H1 (cell line): ENCODE measurements around the gene CDC45.

ENCODE experiments used
- TEAD4 ChIP-seq: IDR thresholded peaks from 2 replicates; pipeline ENCODE4 v1.6.1; 2012; ENCODE audit warnings: low read depth, low read length, inconsistent platforms, mixed read lengths
- YY1 ChIP-seq: IDR thresholded peaks from 2 replicates; pipeline ENCODE4 v1.6.1; 2011; ENCODE audit warnings: low read depth, mild to moderate bottlenecking, low read length
- TF ChIP-seq, protein P1 (sequence below): IDR thresholded peaks from 2 replicates; pipeline ENCODE4 v1.6.1; 2012; ENCODE audit warnings: inconsistent platforms

DNA sequence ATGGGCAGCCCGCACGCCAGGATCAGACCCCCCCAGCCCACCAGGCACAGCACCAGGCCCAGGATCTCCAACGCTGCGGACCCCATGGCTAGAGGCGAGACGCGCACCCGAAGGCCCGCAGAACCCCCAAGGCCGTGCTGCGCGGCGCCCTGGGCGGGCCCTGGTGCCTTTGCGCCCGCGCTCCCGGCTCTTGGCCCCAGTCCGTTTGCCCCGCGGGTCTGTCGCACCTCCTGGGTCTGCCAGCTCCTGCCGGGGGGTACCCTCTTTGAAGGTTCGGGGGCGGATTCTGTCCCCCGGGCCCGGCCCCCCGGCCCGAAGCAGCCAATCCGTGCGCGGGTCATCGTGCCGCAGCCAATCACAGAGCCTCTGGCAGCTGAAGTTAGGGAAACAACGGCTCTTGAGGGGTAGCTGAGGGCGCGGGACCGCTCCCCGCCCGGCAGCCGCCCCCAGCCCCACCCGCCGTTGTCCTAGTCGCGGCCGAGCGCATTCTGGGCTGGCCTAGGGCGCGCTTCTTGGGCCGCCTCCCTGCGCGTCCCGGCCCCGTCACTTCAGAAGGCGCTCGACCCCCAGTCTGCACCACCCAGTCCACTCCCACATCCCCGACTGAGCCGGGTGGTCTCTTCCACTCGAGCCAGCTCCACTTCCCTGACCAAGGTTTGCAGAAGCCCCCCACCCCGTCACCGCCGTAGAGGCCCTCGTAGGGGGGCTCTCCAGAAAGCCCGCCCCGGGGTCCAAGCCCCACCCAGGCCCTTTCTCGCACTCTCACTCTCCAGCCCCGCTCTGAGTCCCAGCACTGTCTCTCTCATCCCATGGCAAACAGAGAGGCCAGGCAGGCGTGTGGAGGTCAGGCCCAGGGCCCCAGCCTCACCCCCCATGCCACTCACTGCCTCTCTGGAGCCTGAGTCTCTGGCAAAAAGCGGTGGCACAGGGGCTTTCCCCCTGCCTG lies 44.7 kb downstream of the CDC45 start, which contains the start of gene CLDN5:
- TF ChIP-seq YY1 (no peak), TEAD4 (no peak)
- TF ChIP-seq, protein P1, sequence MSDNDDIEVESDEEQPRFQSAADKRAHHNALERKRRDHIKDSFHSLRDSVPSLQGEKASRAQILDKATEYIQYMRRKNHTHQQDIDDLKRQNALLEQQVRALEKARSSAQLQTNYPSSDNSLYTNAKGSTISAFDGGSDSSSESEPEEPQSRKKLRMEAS = no peak
